HEK293 (cell line): ENCODE measurements around the gene CWH43.

Source experiments
- CTCF ChIA-PET: fragments of 350-600 bp; formaldehyde crosslinking; extraction: SDS; loops from one replicate; lab custom pipeline; 2021; ENCODE audit warnings: antibody characterized with exemption; lab: Yijun Ruan, JAX
- POLR2A ChIA-PET: fragments of 300-600 bp; formaldehyde crosslinking; extraction: SDS; loops from one replicate; lab custom pipeline; 2020; ENCODE audit warnings: antibody characterized with exemption, inconsistent platforms; lab: Yijun Ruan, JAX
- H3K27ac ChIP-seq: fragments of 200-500 bp; sonication (Bioruptor generic); 2 replicates; pipeline ENCODE4 v1.5.1; 2014; ENCODE audit warnings: low read depth, low read length, control low read depth, inconsistent platforms; ENCODE audit errors: extremely low read depth
- H3K36me3 ChIP-seq, 2 experiments: fragments of 200-500 bp in 1 of 2; sonication (Bioruptor generic) in 1 of 2; 1 replicate in 1 of 2; 2 replicates in 1 of 2; pipeline ENCODE4 v1.5.1; 2014 to 2017; ENCODE audit warnings: inconsistent platforms in 2 of 2, low read length in 2 of 2; ENCODE audit not compliant: control insufficient read depth in 2 of 2, insufficient read depth in 1 of 2
- H3K4me1 ChIP-seq: fragments of 200-500 bp; sonication (Bioruptor generic); 2 replicates; pipeline ENCODE4 v1.5.1; 2014; ENCODE audit warnings: mild to moderate bottlenecking, low read length, inconsistent platforms; ENCODE audit not compliant: control insufficient read depth, insufficient read depth
- H3K4me3 ChIP-seq: 2 replicates; pipeline ENCODE4 v1.5.1; 2011; ENCODE audit warnings: low read depth, mild to moderate bottlenecking, control low read depth, low read length, moderate library complexity
- H3K9me3 ChIP-seq: fragments of 200-500 bp; sonication (Bioruptor generic); 2 replicates; pipeline ENCODE4 v1.5.1; 2014; ENCODE audit warnings: low read depth, low read length, inconsistent platforms; ENCODE audit not compliant: control insufficient read depth, insufficient read depth
- BCL11A ChIP-seq: fragments of 450-650 bp; formaldehyde crosslinking; IDR thresholded peaks from 2 replicates; pipeline ENCODE4 v1.5.1; 2016; ENCODE audit warnings: low read depth, missing biosample characterization, missing genetic modification characterization
- HOXC10 ChIP-seq: sonication (generic); formaldehyde crosslinking; IDR thresholded peaks from 2 replicates; pipeline ENCODE4 v1.8.1; 2023; ENCODE audit warnings: mild to moderate bottlenecking, missing genetic modification reagents
- IKZF3 ChIP-seq: fragments of 450-650 bp; IDR thresholded peaks from 2 replicates; pipeline ENCODE4 v1.5.0; 2018; ENCODE audit warnings: missing biosample characterization, mild to moderate bottlenecking, missing genetic modification characterization, moderate library complexity
- PRDM1 ChIP-seq: fragments of 450-650 bp; formaldehyde crosslinking; IDR thresholded peaks from 2 replicates; pipeline ENCODE4; 2016; ENCODE audit warnings: missing biosample characterization, missing genetic modification characterization
- REPIN1 ChIP-seq: fragments of 450-650 bp; formaldehyde crosslinking; IDR thresholded peaks from 2 replicates; pipeline ENCODE4 v1.5.1; 2017; ENCODE audit warnings: missing biosample characterization, missing genetic modification characterization, low read depth
- SCRT2 ChIP-seq: fragments of 450-650 bp; formaldehyde crosslinking; IDR thresholded peaks from 2 replicates; pipeline ENCODE4 v1.5.1; 2016; ENCODE audit warnings: missing biosample characterization, missing genetic modification characterization
- TCF7L2 ChIP-seq: IDR thresholded peaks from 2 replicates; pipeline ENCODE4 v1.6.1; 2011; ENCODE audit warnings: low read depth, mild to moderate bottlenecking, inconsistent platforms, low read length, moderate library complexity, borderline replicate concordance
- ZNF184 ChIP-seq: fragments of 450-650 bp; IDR thresholded peaks from 2 replicates; pipeline ENCODE4 v1.5.1; 2018; ENCODE audit warnings: missing biosample characterization, mild to moderate bottlenecking, missing genetic modification characterization
- ZNF350 ChIP-seq: fragments of 450-650 bp; formaldehyde crosslinking; IDR thresholded peaks from 2 replicates; pipeline ENCODE4 v1.5.0; 2017; ENCODE audit warnings: missing biosample characterization, mild to moderate bottlenecking, missing genetic modification characterization
- ZNF391 ChIP-seq: fragments of 450-650 bp; formaldehyde crosslinking; IDR thresholded peaks from 2 replicates; pipeline ENCODE4 v1.5.1; 2016; ENCODE audit warnings: low read depth, missing biosample characterization, missing genetic modification characterization, borderline replicate concordance
- ZNF404 ChIP-seq: fragments of 450-650 bp; formaldehyde crosslinking; IDR thresholded peaks from 2 replicates; pipeline ENCODE4 v1.5.1; 2017; ENCODE audit warnings: missing biosample characterization, missing genetic modification characterization
- ZNF473 ChIP-seq: fragments of 450-650 bp; formaldehyde crosslinking; IDR thresholded peaks from 2 replicates; pipeline ENCODE4 v1.5.1; 2017; ENCODE audit warnings: missing biosample characterization, missing genetic modification characterization
- ZNF501 ChIP-seq: fragments of 450-650 bp; formaldehyde crosslinking; IDR thresholded peaks from 2 replicates; pipeline ENCODE4 v1.5.1; 2016; ENCODE audit warnings: missing biosample characterization, missing genetic modification characterization
- ZNF610 ChIP-seq: fragments of 450-650 bp; formaldehyde crosslinking; IDR thresholded peaks from 2 replicates; pipeline ENCODE4 v1.5.1; 2016; ENCODE audit warnings: missing biosample characterization, missing genetic modification characterization, borderline replicate concordance
- ZNF660 ChIP-seq: fragments of 450-650 bp; IDR thresholded peaks from 2 replicates; pipeline ENCODE4 v1.5.1; 2018; ENCODE audit warnings: missing biosample characterization, mild to moderate bottlenecking, missing genetic modification characterization
- ZNF792 ChIP-seq: fragments of 450-650 bp; formaldehyde crosslinking; IDR thresholded peaks from 2 replicates; pipeline ENCODE4 v1.5.1; 2016; ENCODE audit warnings: missing biosample characterization, missing genetic modification characterization
- ZNF837 ChIP-seq: fragments of 450-650 bp; formaldehyde crosslinking; IDR thresholded peaks from 2 replicates; pipeline ENCODE4 v1.5.1; 2016; ENCODE audit warnings: missing biosample characterization, missing genetic modification characterization
- ZNF843 ChIP-seq: fragments of 450-650 bp; formaldehyde crosslinking; IDR thresholded peaks from 2 replicates; pipeline ENCODE4 v1.5.1; 2016; ENCODE audit warnings: missing biosample characterization, missing genetic modification characterization
- TF ChIP-seq, protein P1 (sequence below): fragments of 450-650 bp; formaldehyde crosslinking; IDR thresholded peaks from 2 replicates; pipeline ENCODE4 v1.5.1; 2016; ENCODE audit warnings: missing biosample characterization, missing genetic modification characterization
- TF ChIP-seq, protein P2 (sequence below): fragments of 450-650 bp; formaldehyde crosslinking; IDR thresholded peaks from 2 replicates; pipeline ENCODE4 v1.5.0; 2017; ENCODE audit warnings: missing biosample characterization, missing genetic modification characterization, borderline replicate concordance
- TF ChIP-seq, protein P3 (sequence below): fragments of 450-650 bp; formaldehyde crosslinking; IDR thresholded peaks from 2 replicates; pipeline ENCODE4 v1.5.1; 2017; ENCODE audit warnings: missing biosample characterization, missing genetic modification characterization
- TF ChIP-seq, protein P4 (sequence below): fragments of 450-650 bp; formaldehyde crosslinking; IDR thresholded peaks from 2 replicates; pipeline ENCODE4 v1.5.1; 2016; ENCODE audit warnings: missing biosample characterization, missing genetic modification characterization

CWH43 gene

DNA sequence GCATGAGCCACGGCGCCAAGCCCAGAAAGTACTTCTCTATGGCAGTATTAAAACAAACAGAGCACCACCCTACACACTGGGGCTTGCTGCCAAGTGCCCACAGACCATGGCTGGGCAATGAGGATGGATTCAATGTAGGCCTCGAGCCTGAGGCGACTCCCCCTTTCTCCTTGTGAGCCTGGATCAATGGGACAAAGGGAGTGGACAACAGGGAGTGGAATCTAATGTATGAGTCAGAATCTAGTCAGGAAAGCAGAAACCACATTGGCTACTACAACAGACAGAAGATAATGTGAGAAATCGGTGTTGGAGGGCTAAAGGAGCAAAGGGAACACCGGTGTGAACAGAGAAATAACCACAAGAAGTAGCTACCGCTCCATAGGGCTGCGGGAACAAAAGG, 41.8 kb upstream of the CWH43 start (continued):
- TF ChIP-seq, protein P1, sequence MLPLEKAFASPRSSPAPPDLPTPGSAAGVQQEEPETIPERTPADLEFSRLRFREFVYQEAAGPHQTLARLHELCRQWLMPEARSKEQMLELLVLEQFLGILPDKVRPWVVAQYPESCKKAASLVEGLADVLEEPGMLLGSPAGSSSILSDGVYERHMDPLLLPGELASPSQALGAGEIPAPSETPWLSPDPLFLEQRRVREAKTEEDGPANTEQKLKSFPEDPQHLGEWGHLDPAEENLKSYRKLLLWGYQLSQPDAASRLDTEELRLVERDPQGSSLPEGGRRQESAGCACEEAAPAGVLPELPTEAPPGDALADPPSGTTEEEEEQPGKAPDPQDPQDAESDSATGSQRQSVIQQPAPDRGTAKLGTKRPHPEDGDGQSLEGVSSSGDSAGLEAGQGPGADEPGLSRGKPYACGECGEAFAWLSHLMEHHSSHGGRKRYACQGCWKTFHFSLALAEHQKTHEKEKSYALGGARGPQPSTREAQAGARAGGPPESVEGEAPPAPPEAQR (tag by site-specific recombination) = no peak

DNA sequence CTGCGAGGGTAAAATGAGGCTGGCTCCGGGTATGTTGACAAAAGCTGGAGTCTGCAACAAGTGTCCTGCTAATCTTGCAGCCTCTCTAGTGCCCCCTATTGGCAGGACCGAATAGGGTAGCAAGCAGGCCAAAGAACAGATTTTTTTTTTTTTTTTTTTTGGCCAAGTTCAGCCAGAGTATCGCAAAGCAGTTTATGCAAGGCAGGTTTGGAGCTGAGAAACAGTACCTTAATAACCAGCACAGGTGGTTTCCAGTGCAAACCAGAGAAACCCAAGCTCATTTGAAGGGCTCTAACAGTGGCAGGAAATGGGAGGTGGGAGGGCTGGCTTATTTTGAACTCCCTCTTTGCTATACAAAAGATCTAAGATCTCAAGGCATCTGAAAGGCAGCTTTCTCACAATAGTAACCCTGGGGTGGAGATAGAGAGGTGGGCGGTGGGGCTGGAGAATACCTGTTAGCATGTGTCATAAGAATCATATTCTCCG, 41.3 kb upstream of the CWH43 start:
- peak; percentile 73 for TF ChIP-seq SCRT2 (tag by site-specific recombination)
- TF ChIP-seq, protein P2, sequence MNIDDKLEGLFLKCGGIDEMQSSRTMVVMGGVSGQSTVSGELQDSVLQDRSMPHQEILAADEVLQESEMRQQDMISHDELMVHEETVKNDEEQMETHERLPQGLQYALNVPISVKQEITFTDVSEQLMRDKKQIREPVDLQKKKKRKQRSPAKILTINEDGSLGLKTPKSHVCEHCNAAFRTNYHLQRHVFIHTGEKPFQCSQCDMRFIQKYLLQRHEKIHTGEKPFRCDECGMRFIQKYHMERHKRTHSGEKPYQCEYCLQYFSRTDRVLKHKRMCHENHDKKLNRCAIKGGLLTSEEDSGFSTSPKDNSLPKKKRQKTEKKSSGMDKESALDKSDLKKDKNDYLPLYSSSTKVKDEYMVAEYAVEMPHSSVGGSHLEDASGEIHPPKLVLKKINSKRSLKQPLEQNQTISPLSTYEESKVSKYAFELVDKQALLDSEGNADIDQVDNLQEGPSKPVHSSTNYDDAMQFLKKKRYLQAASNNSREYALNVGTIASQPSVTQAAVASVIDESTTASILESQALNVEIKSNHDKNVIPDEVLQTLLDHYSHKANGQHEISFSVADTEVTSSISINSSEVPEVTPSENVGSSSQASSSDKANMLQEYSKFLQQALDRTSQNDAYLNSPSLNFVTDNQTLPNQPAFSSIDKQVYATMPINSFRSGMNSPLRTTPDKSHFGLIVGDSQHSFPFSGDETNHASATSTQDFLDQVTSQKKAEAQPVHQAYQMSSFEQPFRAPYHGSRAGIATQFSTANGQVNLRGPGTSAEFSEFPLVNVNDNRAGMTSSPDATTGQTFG (tag by site-specific recombination) = no peak
- TF ChIP-seq, all 188 proteins: peak for 1
- CTCF ChIA-PET = interaction anchor here (0.6 to 3.0 kb wide), 16 partner anchors 8 to 498 kb away, joined by 3 to 25 read pairs (median 4); no protein-coding TSS in a partner anchor
- H3K4me3 ChIP-seq = no peak overlapping the region
- no peaks in the 10 kb centered on the region for H3K9me3 ChIP-seq
- H3K27ac ChIP-seq = no peak overlapping the region
- no peaks in the 10 kb centered on the region for H3K4me1 ChIP-seq
- H3K36me3 ChIP-seq = no peaks in the 10 kb centered on the region
- POLR2A ChIA-PET = interaction anchor here (0.5 kb wide), 1 partner anchor 507 kb away, joined by 4 read pairs; no protein-coding TSS in a partner anchor

DNA sequence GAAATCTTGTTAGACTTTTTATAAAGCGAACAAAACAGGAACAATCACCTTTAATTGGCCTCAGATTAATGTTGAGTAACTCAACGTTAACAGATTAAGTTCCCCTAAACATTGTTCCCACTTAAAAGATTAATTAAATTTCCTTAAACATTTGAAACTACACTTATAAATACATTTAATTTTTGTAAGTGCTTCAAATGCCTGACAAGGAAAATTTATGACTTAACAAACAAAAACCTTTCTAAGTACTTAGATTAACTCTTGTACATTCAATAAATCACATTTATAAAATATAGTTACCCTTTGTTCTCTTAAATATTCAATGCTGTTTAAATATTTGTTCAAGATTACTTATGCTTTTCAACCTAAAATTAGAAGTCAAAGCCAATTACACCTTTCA, 40.1 kb upstream of the CWH43 start:
- H3K36me3 ChIP-seq = no peaks in the 10 kb centered on the region
- H3K4me1 ChIP-seq = no peaks in the 10 kb centered on the region
- H3K9me3 ChIP-seq = no peaks in the 10 kb centered on the region
- TF ChIP-seq ZNF843 (tag by site-specific recombination) (no peak), ZNF184 (tag by site-specific recombination) (no peak), REPIN1 (tag by site-specific recombination) (no peak), ZNF391 (tag by site-specific recombination) (no peak), ZNF501 (no peak), IKZF3 (no peak), BCL11A (tag by site-specific recombination) (no peak), ZNF660 (tag by site-specific recombination) (no peak), ZNF404 (tag by site-specific recombination) (no peak), ZNF792 (tag by site-specific recombination) (no peak), PRDM1 (tag by site-specific recombination) (no peak), ZNF610 (tag by site-specific recombination) (no peak), ZNF837 (tag by site-specific recombination) (no peak), ZNF350 (tag by site-specific recombination) (no peak), ZNF473 (no peak), HOXC10 (no peak), TCF7L2 (no peak)
- TF ChIP-seq, protein P3, sequence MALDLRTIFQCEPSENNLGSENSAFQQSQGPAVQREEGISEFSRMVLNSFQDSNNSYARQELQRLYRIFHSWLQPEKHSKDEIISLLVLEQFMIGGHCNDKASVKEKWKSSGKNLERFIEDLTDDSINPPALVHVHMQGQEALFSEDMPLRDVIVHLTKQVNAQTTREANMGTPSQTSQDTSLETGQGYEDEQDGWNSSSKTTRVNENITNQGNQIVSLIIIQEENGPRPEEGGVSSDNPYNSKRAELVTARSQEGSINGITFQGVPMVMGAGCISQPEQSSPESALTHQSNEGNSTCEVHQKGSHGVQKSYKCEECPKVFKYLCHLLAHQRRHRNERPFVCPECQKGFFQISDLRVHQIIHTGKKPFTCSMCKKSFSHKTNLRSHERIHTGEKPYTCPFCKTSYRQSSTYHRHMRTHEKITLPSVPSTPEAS (tag by site-specific recombination) = no peak
- TF ChIP-seq, protein P4, sequence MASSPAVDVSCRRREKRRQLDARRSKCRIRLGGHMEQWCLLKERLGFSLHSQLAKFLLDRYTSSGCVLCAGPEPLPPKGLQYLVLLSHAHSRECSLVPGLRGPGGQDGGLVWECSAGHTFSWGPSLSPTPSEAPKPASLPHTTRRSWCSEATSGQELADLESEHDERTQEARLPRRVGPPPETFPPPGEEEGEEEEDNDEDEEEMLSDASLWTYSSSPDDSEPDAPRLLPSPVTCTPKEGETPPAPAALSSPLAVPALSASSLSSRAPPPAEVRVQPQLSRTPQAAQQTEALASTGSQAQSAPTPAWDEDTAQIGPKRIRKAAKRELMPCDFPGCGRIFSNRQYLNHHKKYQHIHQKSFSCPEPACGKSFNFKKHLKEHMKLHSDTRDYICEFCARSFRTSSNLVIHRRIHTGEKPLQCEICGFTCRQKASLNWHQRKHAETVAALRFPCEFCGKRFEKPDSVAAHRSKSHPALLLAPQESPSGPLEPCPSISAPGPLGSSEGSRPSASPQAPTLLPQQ (tag by site-specific recombination) = no peak
- ChIA-PET CTCF (interaction anchor here (1.9 kb wide), 1 partner anchor 9 kb away, joined by 12 read pairs; no protein-coding TSS in a partner anchor), POLR2A (no interaction called here)
- no peak overlapping the region for H3K4me3 ChIP-seq
- no peak overlapping the region for H3K27ac ChIP-seq
